ENCODE results near the gene DENND4A.
"Not testable (repeated sequence)": the region's sequence is repeated elsewhere in the genome, so short reads cannot be mapped to it uniquely, and the experiment has no call there.

Gene DENND4A

DNA sequence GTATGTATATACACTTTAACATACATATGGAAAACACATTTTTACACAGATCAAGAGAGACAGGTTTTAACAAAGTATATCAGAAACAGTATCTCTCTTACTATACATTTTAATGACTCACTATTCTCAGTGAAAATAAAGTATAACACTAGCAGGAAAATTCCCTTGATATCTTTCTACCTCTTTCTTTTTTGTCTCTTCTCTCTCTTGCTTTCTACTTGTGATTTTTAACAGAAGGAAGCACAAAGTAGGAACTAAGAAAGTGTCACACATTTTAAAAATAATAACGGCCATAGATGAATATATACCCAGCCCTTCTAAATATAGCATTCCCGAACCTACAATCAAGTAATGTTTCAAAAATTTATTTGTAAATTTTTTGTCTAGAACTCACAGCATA, 4.8 kb downstream of the DENND4A start:
- TF ChIP-seq, protein P1, sequence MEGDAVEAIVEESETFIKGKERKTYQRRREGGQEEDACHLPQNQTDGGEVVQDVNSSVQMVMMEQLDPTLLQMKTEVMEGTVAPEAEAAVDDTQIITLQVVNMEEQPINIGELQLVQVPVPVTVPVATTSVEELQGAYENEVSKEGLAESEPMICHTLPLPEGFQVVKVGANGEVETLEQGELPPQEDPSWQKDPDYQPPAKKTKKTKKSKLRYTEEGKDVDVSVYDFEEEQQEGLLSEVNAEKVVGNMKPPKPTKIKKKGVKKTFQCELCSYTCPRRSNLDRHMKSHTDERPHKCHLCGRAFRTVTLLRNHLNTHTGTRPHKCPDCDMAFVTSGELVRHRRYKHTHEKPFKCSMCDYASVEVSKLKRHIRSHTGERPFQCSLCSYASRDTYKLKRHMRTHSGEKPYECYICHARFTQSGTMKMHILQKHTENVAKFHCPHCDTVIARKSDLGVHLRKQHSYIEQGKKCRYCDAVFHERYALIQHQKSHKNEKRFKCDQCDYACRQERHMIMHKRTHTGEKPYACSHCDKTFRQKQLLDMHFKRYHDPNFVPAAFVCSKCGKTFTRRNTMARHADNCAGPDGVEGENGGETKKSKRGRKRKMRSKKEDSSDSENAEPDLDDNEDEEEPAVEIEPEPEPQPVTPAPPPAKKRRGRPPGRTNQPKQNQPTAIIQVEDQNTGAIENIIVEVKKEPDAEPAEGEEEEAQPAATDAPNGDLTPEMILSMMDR (IDR thresholded peaks at IDR 0.05; ENCODE audit: insufficient read depth, low read length, poor library complexity, severe bottlenecking), result no peak
- H3K27me3 ChIP-seq (replicated peaks; ENCODE audit: control insufficient read depth, insufficient read depth, low read length), result no peaks in the 10 kb centered on the region
- H3K4me3 ChIP-seq (replicated peaks; ENCODE audit: low read depth, low read length), result peak overlapping the region; percentile 52
- no peak for DNase-seq (ENCODE audit: extremely low read depth, insufficient read length)
- no peaks in the 10 kb centered on the region for H3K36me3 ChIP-seq (ENCODE audit: control insufficient read depth, insufficient read depth, low read length)

DNA sequence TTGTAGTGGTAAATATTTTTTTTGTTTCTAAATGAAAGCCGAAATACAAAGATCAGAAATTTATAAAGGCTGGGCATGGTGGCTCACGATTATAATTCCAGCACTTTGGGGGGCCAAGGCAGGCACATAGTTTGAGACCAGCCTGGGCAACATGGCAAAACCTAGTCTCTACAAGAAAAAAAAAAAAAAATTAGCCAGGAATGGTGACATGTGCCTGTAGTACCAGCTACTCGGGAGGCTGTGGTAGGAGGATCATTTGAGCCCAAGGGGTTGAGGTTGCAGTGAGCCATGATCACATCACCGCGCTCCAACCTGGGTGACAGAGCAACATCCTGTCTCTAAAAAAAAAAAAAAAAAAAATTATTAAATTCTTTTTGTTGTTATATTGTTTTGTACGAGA, 6.9 kb downstream of the DENND4A start:
- TF ChIP-seq, protein P1 (IDR thresholded peaks at IDR 0.05; ENCODE audit: insufficient read depth, low read length, poor library complexity, severe bottlenecking), result no peak
- Histone ChIP-seq H3K27me3 (replicated peaks; ENCODE audit: control insufficient read depth, insufficient read depth, low read length) (no peaks in the 10 kb centered on the region), H3K4me3 (replicated peaks; ENCODE audit: low read depth, low read length) (no peak overlapping the region), H3K36me3 (ENCODE audit: control insufficient read depth, insufficient read depth, low read length) (no peaks in the 10 kb centered on the region)
- no peak for DNase-seq (ENCODE audit: extremely low read depth, insufficient read length)

DNA sequence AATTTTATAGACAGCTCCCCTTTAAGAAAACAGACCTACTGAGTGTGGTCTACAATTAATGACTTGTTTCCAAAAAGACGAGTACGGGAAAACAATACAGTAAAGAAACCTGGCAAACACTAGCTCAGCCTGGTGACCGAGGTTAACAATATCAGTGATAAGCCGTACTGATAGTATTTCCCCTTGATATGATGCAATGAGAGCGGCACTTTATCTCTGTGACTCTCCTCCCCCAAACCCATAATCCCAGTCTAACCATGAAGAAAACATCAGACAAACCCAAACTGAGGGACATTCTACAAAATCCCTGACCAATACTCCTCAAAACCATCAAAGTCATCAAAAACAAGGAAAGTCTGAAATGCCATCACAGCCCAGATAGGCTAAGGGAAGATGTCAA, 8.2 kb downstream of the DENND4A start:
- no peak overlapping the region for H3K4me3 ChIP-seq (replicated peaks; ENCODE audit: low read depth, low read length)
- no peaks in the 10 kb centered on the region for H3K36me3 ChIP-seq (ENCODE audit: control insufficient read depth, insufficient read depth, low read length)
- no peak for DNase-seq (ENCODE audit: extremely low read depth, insufficient read length)
- H3K27me3 ChIP-seq (replicated peaks; ENCODE audit: control insufficient read depth, insufficient read depth, low read length), result no peaks in the 10 kb centered on the region
- TF ChIP-seq, protein P1 (IDR thresholded peaks at IDR 0.05; ENCODE audit: insufficient read depth, low read length, poor library complexity, severe bottlenecking), result no peak

DNA sequence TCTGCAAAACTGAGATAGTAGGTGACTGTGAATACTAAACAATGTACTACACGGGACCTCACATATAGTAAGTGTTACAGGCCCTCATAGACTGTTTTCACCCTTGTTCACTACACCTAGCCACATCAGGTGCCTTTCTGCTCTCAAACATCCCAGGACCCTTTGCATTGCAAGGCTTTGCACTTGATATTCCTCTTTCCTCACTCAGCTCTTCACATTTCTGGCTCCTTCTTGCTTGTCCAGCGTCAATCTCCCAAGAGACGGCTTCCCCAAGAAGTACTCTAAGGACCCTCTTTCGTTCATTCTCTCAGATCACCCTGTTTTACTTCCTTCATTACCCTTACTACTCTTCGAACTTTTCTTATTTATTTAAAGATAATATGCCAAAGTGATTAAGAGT, 10.0 kb downstream of the DENND4A start:
- DNase-seq (ENCODE audit: extremely low read depth, insufficient read length), result no peak
- Histone ChIP-seq H3K4me3 (replicated peaks; ENCODE audit: low read depth, low read length) (no peak overlapping the region), H3K27me3 (replicated peaks; ENCODE audit: control insufficient read depth, insufficient read depth, low read length) (no peaks in the 10 kb centered on the region), H3K36me3 (ENCODE audit: control insufficient read depth, insufficient read depth, low read length) (no peaks in the 10 kb centered on the region)
- TF ChIP-seq, protein P1 (IDR thresholded peaks at IDR 0.05; ENCODE audit: insufficient read depth, low read length, poor library complexity, severe bottlenecking), result no peak

DNA sequence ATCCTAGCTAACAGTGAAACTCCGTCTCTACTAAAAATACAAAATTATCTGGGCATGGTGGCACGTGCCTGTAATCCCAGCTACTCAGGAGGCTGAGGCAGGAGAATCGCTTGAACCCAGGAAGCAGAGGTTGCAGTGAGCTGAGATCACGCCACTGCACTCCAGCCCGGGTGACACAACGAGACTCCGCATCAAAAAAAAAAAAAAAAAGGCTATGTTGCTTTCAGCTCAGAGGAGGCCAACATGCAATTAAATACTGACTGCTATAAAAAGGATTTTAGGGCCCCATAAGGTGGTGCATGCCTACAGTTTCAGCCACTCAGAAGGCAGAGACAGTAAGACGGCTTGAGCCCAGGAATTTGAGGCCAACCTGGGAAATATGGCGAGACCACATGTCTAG, 13.4 kb downstream of the DENND4A start:
- H3K27me3 ChIP-seq (replicated peaks; ENCODE audit: control insufficient read depth, insufficient read depth, low read length); DNase-seq (ENCODE audit: extremely low read depth, insufficient read length); H3K4me3 ChIP-seq (replicated peaks; ENCODE audit: low read depth, low read length): not testable (repeated sequence)

DNA sequence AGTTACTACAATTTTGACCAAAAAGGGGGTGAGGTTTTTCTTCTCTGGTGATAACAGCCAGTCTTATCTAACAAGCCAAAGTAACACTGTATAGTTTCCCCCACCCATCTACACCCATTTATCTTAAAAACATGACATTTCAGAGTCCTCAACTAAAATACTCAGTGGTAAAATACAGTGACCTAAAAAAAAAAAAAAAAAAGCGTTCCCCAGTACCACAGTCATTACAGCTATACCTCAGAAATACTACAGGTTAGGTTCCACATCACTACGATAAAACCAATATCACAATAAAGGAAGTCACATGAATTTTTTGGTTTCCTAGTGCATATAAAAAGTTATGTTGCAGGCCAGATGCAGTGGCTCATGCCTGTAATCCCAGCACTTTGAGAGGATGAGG, 13.8 kb downstream of the DENND4A start:
- DNase-seq (ENCODE audit: extremely low read depth, insufficient read length), result no peak
- Histone ChIP-seq H3K4me3 (replicated peaks; ENCODE audit: low read depth, low read length) (no peak overlapping the region), H3K27me3 (replicated peaks; ENCODE audit: control insufficient read depth, insufficient read depth, low read length) (no peaks in the 10 kb centered on the region), H3K36me3 (ENCODE audit: control insufficient read depth, insufficient read depth, low read length) (no peaks in the 10 kb centered on the region)
- TF ChIP-seq, protein P1 (IDR thresholded peaks at IDR 0.05; ENCODE audit: insufficient read depth, low read length, poor library complexity, severe bottlenecking), result no peak

More for the DNA sequence above, 13.4 kb downstream of the DENND4A start:
- H3K36me3 ChIP-seq (ENCODE audit: control insufficient read depth, insufficient read depth, low read length), result not testable (repeated sequence)
